GM19467 (cell line): ENCODE data around the gene PAK6.

ENCODE experiments used
- ATAC-seq: cut with Tn5 transposase; IDR thresholded peaks from one replicate; pipeline ENCODE4 v1.9.1; 2021; ENCODE audit warnings: mild to moderate bottlenecking, moderate library complexity; ENCODE audit not compliant: unreplicated experiment

Gene PAK6

DNA sequence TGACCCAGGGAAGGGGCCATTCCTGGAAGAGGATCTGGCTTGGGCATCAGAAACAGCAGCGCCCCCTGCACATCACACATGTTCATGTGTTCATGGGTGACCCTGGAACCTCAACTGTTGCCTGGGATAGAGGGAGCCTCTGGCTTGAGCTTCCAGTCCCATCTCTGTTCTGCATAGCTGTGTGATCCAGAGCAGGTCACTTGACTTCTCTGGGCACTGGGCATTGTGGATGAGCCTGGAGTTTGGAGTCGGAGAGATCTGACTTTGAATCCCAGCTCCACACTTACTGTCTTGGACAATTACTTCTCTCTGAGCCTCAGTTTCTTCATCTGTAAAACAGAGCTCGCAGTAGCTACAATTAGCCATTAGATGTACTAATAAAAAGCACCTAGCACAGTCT, 15.6 kb downstream of the PAK6 start:
- ATAC-seq = no peak

DNA sequence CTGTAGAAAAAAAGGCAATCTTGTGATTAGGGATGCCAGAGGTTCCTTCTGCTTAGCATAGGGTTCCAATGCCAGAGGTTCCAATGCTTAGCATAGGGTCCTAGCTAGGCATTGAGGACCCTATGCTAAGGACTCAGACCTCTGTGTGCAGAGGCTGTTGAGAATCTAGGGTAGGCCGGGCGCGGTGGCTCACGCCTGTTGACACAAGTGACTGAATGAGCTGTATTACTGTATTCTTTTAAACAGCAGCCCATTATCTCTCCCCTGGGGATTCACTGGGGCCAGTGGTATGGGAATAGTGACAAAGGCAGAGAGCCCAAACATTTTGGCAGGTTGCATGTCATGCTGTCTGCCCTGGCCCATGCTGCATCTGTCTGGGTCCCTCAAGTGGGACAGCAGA, 16.2 kb downstream of the PAK6 start:
- no peak for ATAC-seq

DNA sequence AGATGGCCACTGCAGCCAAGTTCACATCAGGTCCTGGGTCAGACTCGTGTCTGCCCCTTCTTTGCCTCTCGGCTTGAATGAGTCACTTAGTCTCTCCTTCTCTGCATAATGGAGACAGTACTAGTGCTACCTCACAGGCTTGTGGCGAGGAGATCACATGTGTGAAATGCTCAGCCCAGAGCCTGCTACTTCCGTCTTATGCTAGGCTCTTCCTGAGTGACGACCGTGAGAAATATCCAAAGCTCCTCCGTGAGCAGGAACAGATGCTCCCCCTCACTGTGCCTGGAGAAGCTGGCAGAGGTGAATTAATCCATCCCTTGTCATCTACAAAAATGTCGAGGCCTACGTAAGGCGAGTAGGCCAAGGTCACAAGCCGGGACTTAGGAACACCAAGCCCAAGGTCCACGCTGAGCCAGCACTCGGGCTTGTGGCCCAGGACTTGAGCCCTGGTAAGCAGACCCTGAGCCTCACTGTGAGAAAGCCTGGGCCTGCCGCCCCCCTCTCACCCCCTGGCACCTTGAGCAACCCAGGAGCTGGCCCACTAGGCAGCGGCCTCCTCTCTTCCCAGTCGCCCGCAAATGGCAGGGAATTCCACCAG, 17.9 kb downstream of the PAK6 start:
- ATAC-seq = no peak

DNA sequence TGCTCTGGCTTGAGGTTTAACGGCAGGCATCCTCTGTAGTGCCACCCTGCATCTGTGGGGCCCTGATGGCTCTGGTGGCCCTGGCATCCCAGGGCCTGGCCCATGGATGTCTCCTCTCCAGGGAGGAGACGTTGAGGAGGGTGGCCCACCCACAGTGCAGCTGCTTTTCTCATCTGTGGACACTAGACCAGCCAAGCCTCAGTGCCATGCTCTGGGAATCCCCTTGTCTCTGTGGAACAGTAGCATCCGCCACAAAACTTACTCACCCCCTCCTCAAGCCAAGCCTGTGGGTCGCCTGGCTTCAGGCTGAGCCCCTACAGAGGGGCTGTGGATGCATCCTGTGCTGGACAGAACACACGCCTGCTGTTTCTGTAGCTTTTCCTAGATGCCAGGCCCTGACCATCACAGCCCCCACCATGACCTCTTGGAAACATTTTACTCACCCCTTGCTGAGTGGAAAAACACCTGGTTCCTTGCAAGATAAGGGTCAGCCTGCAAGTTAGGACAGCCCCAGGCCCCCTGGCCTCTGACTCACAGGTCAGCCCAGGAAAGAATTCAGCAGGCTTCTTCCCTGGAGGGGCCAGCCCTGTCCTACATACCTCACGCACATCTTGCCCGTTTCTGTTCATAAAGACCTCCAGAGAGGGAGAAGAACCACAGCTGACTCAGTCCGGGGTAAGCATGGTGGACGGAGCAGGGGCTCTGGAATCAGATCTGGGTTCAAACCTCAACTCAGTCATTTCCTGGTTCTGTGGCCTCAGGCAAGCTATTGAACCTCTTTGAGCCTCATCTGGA, 19.0 kb downstream of the PAK6 start:
- no peak for ATAC-seq

DNA sequence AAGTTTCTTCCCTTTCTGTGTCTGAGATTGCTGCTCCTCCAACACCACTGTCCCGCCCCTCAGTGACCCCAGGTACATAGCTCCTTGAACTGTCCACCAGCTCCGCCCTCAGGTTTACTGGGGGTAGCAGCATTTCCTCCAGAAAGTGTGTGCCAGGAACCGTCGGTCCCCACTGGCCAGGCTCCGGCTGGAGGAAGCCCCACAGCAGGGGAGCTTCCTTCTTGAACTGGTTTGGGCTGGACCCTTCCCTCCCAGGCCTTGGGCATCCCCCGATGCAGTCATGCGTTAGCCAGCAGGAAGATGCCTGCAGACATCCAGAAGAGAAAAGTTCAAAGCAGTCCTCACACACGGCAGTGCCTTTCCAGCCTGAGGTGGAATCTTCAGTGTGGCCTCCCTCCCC, 19.7 kb downstream of the PAK6 start:
- no peak for ATAC-seq

DNA sequence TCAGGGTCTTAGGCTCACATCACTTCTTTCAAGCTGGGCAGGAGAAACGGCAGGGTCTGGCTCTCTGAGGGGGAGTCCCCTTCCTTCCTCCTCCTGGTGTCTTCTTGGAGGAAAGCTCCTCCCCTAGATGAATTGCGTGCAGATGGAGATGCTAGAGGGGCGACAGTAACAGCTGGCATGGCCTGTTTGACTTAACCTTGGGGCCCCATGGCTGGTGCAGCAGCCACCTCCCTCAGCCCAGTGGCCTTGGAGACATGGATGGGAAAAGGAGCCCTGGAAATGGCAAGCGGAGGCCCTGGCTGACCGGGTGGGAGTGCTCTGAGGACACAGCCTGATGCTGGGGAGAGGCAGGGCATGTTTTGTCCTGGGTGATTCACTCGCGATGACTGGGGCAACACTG, 20.2 kb downstream of the PAK6 start:
- no peak for ATAC-seq

DNA sequence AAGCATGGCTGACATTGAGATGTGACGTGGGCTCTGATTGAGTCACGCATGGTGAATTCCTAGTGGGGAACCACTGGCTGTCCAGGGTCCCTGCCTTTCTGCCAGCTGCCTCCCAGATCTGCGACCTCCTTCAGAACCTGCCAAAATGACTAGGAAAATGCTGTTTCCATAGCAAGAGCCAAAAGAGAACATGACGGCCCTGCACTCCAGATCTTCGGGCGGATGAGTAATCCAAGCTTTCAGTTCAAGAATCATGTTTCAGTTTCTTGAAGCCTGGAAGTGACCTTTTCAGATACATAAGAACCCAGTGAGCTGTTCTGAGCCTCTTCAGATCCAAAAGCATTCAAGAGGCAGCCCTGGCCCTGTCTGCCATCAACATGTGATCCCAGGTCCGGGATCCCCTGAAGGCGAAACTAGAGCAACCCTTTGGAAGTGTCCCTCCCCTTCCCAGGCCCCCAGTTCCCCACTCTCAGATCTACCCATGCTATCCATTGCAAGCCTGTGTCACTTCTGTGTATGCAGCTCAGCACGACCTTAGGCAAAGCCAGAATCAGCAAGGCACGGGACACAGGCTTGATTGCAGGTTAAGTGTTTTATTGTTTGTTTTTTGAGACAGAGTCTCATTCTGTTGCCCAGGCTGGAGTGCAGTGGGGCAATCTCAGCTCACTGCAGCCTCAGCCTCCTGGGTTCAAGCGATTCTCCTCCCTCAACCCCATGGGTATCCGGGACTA, 24.3 kb downstream of the PAK6 start:
- ATAC-seq = no peak

DNA sequence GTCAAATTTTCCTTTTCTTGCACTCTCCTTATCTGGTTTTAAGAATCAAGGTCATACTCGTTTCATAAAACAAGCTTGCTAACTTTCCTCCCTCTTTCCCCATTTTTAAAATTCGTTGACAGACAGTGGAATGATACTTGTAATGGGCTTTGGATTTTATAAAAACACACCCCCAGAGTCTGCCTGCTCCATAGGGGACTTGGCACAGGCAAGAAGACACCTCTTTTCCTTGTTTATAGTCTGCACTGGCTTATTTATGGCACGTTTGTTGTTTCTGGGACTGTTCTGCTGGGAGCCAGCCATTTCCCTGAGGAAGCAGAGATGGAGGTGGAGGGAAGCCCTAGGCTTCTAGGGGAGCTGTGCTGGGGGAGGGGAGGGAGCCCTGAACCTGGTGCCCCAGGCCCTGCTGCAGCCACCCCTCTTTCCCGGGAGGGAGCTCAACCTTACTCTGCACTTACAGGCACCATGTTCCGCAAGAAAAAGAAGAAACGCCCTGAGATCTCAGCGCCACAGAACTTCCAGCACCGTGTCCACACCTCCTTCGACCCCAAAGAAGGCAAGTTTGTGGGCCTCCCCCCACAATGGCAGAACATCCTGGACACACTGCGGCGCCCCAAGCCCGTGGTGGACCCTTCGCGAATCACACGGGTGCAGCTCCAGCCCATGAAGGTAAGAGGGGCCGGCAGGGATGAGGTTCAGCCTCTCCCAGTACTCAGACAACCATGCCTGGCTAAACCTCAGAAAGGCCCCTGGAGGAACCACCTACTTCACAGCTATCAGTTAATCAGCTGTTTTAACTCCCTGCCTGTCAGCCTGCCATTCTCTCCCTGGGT, 25.7 kb downstream of the PAK6 start:
- no peak for ATAC-seq

DNA sequence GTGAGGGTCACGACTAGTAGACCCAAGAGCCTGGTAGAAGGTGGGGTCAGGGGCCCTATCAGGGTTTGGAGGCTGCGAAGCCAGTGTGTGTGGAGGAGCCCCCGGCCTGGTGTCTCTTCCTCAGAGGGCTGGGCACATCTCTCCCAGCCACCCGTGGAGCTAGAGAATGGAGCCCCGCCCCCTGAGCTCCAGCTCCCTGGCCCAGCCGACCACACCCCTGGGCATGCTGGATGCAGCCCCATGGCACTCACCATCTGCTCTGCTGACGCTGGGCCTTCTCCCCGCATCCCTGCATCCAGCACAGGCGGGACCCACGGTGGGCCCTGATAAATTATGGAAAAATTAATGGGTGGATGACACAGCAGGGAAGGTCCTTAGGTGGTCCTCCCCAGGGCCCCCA, 26.5 kb downstream of the PAK6 start:
- no peak for ATAC-seq

DNA sequence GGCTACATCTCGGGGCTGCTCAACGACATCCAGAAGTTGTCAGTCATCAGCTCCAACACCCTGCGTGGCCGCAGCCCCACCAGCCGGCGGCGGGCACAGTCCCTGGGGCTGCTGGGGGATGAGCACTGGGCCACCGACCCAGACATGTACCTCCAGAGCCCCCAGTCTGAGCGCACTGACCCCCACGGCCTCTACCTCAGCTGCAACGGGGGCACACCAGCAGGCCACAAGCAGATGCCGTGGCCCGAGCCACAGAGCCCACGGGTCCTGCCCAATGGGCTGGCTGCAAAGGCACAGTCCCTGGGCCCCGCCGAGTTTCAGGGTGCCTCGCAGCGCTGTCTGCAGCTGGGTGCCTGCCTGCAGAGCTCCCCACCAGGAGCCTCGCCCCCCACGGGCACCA, 27.0 kb downstream of the PAK6 start:
- no peak for ATAC-seq

DNA sequence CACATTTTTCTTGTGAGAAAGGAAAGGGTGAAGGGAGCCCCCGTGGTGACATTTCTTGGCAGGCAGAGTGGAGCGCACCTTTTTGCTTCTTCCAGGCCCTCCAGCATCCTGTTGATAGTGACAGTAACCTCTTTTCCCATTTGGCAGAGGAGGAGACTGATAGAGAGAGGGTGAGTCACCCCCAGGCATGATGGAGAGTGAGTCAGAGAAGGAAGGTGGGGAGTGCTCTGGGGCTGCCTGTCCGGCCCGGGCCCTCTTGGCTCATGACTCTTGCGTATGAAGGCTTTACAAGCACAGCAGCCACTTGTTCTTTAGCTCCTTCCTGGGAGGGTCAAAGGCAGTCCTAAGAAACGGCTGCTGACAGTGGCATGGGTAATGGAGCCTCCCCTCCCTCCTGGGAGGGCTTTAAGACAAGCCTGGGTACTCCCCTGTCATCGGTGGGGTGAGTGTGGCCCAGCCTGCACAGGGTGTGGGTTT, 28.0 kb downstream of the PAK6 start:
- ATAC-seq = no peak

DNA sequence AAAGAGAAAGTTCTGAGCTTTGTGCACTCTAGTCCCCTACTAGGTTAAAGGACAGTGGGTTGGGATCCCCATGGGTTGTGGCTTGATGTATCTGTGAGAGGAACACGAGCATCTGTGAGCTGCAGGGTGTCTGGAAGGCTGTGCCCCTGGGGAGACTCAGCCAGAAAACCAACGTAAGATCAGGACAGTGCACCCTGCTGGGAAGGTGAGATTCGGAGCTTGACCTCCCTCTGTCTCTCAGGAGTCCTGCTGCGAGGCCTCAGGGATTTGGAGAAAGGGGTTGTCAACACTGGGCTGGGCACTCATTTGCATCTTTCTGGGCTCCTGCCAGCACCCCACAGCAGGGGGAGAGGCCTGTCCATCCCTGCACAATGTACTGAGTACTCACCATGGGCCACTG, 28.8 kb downstream of the PAK6 start:
- no peak for ATAC-seq

DNA sequence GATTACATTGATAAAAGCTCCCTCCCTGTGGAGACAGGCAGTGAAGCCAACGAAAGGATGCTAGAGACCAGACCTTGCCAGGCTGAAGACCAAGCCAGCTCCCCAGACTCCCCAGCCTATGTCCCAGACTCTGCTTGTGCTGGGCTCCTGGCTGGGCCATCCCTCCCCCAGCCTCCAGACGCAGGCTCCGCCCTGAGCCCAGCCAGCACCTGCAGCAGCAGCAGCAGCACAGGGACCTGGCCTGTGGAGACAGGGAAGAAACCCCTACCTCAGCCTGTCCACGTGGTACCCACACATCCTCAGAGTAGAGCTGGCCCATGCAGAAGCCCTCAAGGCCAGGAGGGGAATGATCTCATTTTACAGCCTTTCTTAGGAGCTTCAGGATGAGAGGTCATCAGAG, 30.7 kb downstream of the PAK6 start:
- no peak for ATAC-seq

DNA sequence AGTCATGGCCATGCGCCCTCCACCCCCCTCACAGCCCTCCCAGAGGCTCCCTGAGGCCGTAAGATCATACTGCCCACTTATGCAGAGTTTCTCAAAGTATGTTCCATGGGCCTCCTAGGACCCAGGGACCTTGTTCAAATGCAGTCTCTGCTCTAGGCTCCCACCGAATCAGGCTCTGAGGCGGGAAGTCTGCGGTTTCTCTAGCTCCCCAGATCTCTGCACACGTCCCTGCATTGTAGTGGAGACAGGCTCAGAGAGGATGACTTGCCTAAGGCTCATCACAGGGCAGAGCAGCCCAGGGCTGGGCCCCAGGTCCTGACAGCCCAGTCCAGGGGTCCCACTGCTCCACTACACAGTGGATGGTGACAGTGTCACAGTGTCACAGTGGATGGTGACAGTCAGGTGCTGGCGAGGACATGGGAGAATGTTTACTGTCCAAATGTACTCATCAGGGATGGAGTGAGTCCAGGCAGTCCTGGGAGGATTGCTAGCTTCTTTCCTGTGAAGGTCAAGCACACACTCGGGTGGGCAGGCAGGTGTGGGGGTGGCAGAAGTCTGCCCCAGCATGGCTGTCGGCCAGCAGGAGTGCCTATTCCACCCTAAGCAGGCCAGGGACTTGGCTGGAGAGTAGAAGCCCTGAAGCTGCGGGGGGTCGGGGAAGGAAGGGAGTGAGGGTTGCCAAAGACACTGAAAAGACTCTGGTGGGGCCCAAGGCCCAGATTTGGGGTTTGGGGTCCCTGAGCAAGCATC, 31.6 kb downstream of the PAK6 start:
- no peak for ATAC-seq

DNA sequence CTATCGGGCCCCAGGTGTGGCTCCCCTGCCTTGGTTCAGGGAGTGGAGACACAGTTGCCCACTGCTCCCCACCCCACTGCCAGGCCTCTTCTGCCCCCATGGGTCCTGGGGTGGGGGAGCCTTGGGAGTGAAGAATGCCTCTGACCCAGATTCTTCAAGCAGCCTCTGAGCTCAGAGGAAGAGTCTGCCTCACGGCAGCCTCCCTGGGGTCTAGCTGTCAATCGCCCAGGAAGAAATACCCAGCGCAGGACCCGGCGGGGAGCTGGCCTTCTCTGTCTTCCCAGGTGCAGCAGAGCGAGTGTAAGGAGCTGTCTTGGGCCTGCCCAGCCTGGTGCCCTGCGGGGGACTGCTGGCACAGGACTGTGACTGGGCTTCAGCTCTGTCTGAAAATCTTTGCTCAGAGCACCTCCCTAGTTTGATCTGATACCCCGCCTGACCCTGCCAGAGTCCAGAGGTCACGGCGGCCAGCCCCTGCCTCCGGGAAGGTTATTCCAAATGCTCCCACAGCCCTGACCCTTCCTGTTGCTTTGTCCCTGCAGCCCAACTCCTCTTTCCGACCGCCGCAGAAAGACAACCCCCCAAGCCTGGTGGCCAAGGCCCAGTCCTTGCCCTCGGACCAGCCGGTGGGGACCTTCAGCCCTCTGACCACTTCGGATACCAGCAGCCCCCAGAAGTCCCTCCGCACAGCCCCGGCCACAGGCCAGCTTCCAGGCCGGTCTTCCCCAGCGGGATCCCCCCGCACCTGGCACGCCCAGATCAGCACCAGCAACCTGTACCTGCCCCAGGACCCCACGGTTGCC, 33.0 kb downstream of the PAK6 start:
- ATAC-seq = no peak

DNA sequence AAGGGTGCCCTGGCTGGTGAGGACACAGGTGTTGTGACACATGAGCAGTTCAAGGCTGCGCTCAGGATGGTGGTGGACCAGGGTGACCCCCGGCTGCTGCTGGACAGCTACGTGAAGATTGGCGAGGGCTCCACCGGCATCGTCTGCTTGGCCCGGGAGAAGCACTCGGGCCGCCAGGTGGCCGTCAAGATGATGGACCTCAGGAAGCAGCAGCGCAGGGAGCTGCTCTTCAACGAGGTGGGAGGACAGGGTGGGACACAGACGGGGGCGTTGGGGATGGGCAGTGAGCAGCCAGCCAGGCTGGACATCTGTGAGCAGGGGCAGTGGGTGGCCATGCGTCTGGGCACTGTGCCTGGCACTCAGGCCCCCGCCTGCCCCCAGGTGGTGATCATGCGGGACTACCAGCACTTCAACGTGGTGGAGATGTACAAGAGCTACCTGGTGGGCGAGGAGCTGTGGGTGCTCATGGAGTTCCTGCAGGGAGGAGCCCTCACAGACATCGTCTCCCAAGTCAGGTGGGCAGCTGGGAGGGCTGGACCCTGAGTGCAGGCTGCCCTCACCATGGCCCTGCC, 33.7 kb downstream of the PAK6 start:
- ATAC-seq = no peak

DNA sequence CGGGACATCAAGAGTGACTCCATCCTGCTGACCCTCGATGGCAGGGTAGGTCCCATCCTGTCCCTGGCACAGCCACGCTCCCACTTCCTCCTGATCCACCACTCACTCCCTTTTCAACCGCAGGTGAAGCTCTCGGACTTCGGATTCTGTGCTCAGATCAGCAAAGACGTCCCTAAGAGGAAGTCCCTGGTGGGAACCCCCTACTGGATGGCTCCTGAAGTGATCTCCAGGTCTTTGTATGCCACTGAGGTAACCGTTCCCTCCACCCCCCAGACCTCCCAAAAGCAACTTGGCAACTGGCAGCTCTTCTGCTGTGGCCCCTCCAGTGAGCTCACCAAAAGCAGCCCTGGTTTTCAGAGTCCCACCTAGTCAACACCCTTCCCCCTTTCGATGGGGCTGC, 34.6 kb downstream of the PAK6 start:
- ATAC-seq = no peak

DNA sequence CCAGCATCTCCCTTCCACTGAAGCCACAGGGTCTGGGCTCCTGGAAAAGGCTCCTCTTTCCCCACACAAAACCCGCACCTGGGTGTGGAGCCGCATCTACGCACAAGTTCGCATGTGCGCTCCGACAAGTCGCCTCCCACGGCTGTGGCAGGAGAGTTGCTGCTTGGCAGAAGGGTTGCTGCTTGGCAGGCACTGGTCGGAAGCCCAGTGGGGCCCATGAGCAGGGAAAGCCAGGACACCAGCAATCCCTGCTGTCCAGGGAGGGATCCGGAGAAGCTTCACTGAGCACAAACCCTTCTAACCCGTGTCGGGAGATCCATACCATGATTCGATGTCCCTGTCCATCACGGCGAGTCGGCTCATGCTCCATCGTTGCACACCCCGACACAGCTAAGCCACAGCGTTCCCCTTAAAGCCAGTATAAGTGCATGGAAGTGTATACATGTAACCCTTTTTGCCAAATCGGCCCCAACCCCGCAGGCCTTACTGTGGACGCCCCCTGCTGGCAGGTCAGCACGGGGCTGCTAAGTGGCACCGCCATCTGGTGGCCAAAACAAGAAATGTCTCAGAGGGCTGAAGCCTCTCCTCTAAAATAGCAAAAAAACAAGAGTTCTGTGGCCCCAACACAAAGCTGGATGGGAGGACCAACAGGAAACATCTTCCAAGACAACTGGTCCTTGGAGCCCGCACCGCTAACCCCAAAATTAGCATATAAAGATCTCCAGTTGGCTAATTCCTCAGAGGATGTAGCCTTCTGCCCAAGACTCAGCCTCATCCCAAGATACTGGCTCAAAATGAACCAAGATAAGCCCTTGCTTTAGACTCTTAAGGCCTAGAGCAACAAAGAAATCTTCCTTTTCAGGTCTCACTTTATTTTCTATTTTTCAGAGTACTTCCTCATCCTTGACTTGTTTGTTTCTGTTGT, 35.7 kb downstream of the PAK6 start:
- ATAC-seq = no peak
